NCI-H2227 (cell line): ENCODE data around the gene VPS41.

ENCODE experiments used
- DNase-seq: peaks from one replicate; lab custom pipeline; 2025; ENCODE audit not compliant: unreplicated experiment; lab: John Stamatoyannopoulos, UW

The VPS41 gene

DNA sequence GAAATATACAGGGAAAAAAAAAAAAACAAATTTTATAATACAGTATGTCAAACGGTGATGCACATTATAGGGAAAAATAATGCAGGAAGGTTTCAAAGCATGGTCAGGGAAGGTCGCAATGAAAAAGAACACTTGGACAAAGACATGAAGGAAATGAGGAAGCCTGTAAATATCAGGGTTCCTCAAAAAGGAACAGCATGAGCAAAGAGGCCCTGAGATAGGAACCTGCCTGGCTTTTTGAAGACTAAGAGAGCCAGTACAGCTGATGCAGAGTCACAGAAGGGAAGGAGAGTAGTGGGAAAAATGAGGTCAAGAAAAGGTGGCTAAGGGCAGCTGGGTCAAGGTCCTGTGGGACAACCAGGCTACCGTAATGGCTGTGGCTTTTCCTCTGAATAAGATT lies 1.9 kb downstream of the VPS41 start:
- no peak for DNase-seq

GRCh38 chr7:38905056-38905759 lies 3.8 kb downstream of the VPS41 start:
- no peak for DNase-seq

DNA sequence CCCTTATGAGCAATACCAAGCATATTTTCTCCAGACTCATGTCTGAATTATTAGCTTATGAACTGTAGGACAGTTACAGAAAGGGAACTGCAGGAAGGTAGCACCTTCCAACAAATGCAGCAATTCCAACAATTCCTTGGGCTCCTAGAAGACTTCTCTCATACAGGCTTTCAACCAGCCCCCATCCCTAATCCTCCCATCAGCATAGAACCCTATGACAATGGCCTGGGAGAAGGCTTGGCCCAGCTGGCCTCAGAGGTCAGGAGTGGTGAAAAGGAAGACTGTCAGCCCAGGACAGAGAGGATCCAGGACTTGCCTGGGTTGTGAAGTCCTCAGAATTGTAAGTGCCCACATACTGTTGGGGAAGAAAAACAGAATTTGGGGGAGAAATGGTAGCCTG lies 5.9 kb downstream of the VPS41 start:
- no peak for DNase-seq

DNA sequence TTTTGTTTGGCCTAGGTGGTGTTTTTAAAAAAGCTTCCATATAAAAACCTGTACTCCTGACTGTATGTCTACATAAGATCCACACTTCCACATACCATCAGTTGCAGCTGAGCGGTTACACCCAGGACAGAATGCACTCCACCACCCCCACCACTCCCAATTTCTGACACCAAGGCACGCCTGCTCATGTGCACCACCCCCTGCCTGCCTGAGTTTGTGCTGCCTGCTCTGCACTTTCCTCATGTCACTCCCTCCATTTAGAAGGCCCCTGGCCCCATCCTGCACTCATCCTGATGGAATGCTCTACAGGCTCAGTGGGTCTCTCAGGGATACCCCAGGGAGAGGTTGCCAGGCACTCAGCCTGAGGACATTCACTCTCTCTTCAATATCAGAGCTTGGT lies 6.5 kb downstream of the VPS41 start:
- no peak for DNase-seq

GRCh38 chr7:38893061-38893460 lies 15.9 kb downstream of the VPS41 start:
- DNase-seq, result no peak

GRCh38 chr7:38890597-38890996 lies 18.4 kb downstream of the VPS41 start:
- DNase-seq, result no peak

- DNase-seq, result no peak
Observed at GRCh38 chr7:38889872-38890432, 19.0 kb downstream of the VPS41 start.

GRCh38 chr7:38889079-38889478 lies 19.9 kb downstream of the VPS41 start:
- DNase-seq, result no peak

- no peak for DNase-seq
Observed at GRCh38 chr7:38886265-38886664, 22.7 kb downstream of the VPS41 start.

DNA sequence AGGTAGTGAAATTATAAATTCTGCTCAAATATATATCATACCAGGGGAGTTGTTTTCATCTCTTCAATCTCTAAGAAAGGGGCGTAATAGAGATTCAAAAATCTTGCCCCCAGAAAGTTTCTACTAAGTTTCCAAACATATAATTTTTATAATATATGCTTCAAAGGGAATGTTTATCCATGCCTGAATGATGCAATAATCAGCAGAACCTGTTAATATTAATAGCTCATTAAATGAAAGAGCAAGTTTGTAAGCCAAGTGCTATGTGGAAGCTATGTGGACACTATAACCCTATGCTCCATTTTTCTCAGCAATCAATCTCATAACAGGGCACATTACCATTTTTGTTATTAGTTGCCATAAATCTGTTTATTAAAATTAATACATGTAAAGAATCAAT lies 25.3 kb downstream of the VPS41 start:
- DNase-seq, result no peak

DNA sequence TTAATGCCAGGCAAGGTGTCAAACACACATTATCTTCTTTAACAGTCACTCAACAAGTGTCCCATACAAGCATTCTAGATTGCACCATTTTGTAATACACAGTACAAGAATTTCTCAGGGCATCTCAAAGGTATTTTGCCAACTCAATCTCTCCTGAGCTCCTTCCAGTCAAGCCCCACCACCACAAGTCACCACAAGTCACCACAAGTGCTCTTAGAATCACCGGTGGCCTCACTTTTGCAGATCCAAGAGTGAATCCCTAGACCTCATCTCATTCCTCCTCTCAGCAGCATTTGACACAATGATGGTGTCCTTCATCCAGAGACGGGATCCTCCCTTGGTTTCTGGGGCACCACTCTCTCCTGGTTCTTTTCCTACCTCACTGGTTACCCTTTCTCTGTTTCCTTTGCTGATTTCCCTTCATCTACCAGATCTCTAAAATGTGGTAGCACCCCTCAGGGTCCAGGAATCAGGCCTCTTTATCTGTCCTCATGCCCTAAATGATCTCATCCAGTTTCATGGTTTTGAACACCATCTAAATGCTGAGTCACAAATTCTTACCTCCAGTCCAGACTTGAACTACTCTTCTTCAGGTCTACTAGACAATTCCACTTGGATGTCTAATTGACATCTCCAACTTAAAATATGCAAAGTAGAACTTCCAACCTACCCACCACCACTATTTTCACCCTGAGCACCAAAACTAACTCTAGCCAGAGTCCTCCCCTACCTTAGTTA lies 26.9 kb downstream of the VPS41 start:
- DNase-seq, result no peak

GRCh38 chr7:38881015-38881414 lies 28.0 kb downstream of the VPS41 start:
- no peak for DNase-seq

- DNase-seq, result no peak
Observed at GRCh38 chr7:38880454-38880853, 28.5 kb downstream of the VPS41 start.

GRCh38 chr7:38880035-38880434 lies 29.0 kb downstream of the VPS41 start:
- DNase-seq, result no peak

GRCh38 chr7:38878694-38879457 lies 30.1 kb downstream of the VPS41 start:
- no peak for DNase-seq

GRCh38 chr7:38873433-38873832 lies 35.6 kb downstream of the VPS41 start:
- DNase-seq, result no peak

- DNase-seq, result no peak
Observed at GRCh38 chr7:38872202-38872601, 36.8 kb downstream of the VPS41 start.

- no peak for DNase-seq
Observed at GRCh38 chr7:38870147-38870546, 38.8 kb downstream of the VPS41 start.

DNA sequence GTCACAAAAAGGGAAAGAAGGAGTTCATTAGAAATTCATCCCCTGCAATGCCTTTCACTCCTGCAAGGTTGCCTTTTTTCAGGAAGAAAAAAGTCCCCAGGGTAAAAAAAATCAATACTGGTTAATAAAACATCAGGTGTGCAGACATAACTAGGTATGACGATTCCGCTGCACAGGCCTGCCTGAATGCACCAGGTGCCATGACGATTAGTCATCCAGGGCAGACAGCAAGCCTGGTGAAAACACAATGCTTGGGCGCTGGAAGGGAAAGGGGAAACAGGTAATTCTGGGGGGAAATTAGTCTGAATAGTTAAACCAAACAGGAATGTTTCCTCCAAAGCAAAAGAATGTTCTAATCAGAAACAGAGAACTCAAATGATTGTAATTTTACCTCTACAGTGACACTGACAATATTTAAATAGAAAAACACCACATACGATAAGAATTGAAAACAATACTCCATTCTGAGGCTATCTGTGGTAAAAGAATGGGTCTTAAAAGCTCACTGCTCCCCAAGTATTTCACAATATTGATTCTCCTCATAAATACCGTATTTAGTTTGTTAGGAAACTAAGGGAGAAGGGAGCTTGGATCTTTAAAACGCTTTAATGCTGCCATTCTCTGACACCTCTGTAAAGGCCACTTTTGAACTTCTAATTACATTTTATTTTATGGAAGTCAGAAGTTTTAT lies 45.2 kb downstream of the VPS41 start:
- DNase-seq, result no peak

- DNase-seq, result no peak
Observed at GRCh38 chr7:38862666-38863065, 46.3 kb downstream of the VPS41 start.

- no peak for DNase-seq
Observed at GRCh38 chr7:38858259-38858884, 50.6 kb downstream of the VPS41 start.
